Measurements from ENCODE around the gene RAB6A. TPM values are rescaled to one million over a fixed set of nuclear protein-coding genes. Genes with fewer than 3 reads are reported as not detected.

Gene RAB6A
- total and polyA plus RNA-seq, 10 of the 15 experiments (the other 5 are each of a cell fraction or from before 2014, with no cell fraction given) = 9.8 to 107 (median 34.1) TPM

GRCh38 chr11:73645972-73646631, 114.8 kb downstream of the RAB6A start, which contains the start of gene PLEKHB1:
TSS of gene PLEKHB1 (plus strand) at chr11:73646581. CDS start at chr11:73646609, 28 bp downstream.
- no peak for DNase-seq (ENCODE audit: low read depth, low spot score)
- CTCF ChIA-PET = interaction anchor here (0.8 to 2.5 kb wide), 3 partner anchors 21 to 167 kb away, joined by 3 to 15 read pairs (median 4); no protein-coding TSS in a partner anchor
- no peak for TF ChIP-seq POU2F2 (IDR thresholded peaks at IDR 0.05; ENCODE audit: borderline replicate concordance, low read depth, low read length)
- TF ChIP-seq MXI1 (IDR thresholded peaks at IDR 0.05; ENCODE audit: low read depth, low read length) = no peak
- TF ChIP-seq SIX5 (IDR thresholded peaks at IDR 0.05; ENCODE audit: low read depth, low read length, severe bottlenecking) = no peak
- no peak for TF ChIP-seq BRCA1 (IDR thresholded peaks at IDR 0.05; ENCODE audit: low read depth, low read length)
- TF ChIP-seq, protein P1, sequence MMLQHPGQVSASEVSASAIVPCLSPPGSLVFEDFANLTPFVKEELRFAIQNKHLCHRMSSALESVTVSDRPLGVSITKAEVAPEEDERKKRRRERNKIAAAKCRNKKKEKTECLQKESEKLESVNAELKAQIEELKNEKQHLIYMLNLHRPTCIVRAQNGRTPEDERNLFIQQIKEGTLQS (IDR thresholded peaks at IDR 0.05; ENCODE audit: borderline replicate concordance, extremely low read depth, low read depth, low read length) = no peak
- TF ChIP-seq PML (IDR thresholded peaks at IDR 0.05; ENCODE audit: low read length) = no peak
- TF ChIP-seq ASH2L (IDR thresholded peaks at IDR 0.05; ENCODE audit: borderline replicate concordance, low read depth) = no peak
- TF ChIP-seq SMC3 (IDR thresholded peaks at IDR 0.05; ENCODE audit: borderline replicate concordance, low read length) = no peak
- BruUV-seq (replicated peaks) = no TSS peak
- H3K27ac ChIP-seq (ENCODE audit: control insufficient read depth, insufficient read depth) = no peak within 1 kb of the TSS
- RAD21 ChIA-PET (ENCODE audit: unreplicated experiment) = no interaction called here
- in situ Hi-C loops (cut with MboI) = no loop called here
- peak within 1 kb of the TSS; percentile 74 for H3K4me2 ChIP-seq (ENCODE audit: control insufficient read depth, insufficient read depth)
- POLR2A ChIA-PET = no interaction called here
- no peak for ATAC-seq
- no peaks in the 10 kb centered on the region for H3K79me2 ChIP-seq (ENCODE audit: control insufficient read depth, insufficient read depth, low read length)
- no peak for FAIRE-seq
- no peak within 1 kb of the TSS for H3K9ac ChIP-seq (ENCODE audit: control insufficient read depth, insufficient read depth, low read length)
- H4K20me1 ChIP-seq (ENCODE audit: control insufficient read depth, insufficient read depth) = no peaks in the 10 kb centered on the region
- H3K9me3 ChIP-seq (replicated peaks; ENCODE audit: control insufficient read depth, insufficient read depth, low read length) = no peaks in the 10 kb centered on the region
- peak within 1 kb of the TSS; percentile 8; the same call in 1 of the 2 replicates for H3K4me3 ChIP-seq
- WGBS (ENCODE audit: insufficient coverage, insufficient replicate concordance, low lambda C conversion rate, missing lambda C conversion rate) = 65% methylated on average over 26 of the region's 26 CpGs
- H3K27me3 ChIP-seq (replicated peaks in 1 of 2; ENCODE audit: control insufficient read depth in 2 of 2, insufficient read depth in 2 of 2, low read length in 1 of 2) = no peaks in the 10 kb centered on the region
- SMC1A ChIA-PET (ENCODE audit: uncharacterized antibody, unreplicated experiment) = interaction anchor here (0.6 to 2.6 kb wide), 2 partner anchors 52 to 165 kb away, joined by 3 to 10 read pairs; no protein-coding TSS in a partner anchor
- no peaks in the 10 kb centered on the region for H3K4me1 ChIP-seq (ENCODE audit: control insufficient read depth, insufficient read depth, low read length)
- no peaks in the 10 kb centered on the region for H3K36me3 ChIP-seq (ENCODE audit: control insufficient read depth in 2 of 2, insufficient read depth in 2 of 2, low read length in 1 of 2)
- intact Hi-C loops (cut with micrococcal nuclease; ENCODE audit: unreplicated experiment) = no loop called here
- no peak within 1 kb of the TSS for H2AFZ ChIP-seq (ENCODE audit: control insufficient read depth, low read depth, low read length)

Measured in GM12878 (cell line).